Superior temporal gyrus (tissue), 1 donor: ENCODE data around the gene OGFOD3.

Experiments used
- DNase-seq: peaks from one replicate; pipeline ENCODE4 v3.0.0-alpha.2; 2016; ENCODE audit errors: extremely low spot score

Gene OGFOD3

DNA sequence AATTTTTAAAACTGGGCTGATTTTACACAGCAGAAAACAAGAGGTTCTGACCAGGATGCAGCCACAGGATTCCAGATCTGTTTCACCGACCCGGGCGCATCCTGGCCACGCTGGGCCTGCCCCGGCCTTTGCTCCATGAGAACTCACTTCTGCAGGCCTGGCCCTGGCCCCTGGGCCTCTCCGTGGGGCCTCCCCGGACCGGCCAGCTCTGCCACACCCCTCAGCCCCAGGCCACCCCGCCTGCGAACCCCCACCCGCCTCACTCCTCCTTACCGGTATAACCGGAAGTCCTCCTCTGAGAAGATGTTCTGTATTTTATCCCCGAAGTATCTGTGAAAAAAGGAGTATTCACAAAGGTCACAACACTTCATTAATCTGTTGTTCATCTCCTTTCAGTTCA is 13.3 kb downstream of the OGFOD3 start:
- no peak for DNase-seq

DNA sequence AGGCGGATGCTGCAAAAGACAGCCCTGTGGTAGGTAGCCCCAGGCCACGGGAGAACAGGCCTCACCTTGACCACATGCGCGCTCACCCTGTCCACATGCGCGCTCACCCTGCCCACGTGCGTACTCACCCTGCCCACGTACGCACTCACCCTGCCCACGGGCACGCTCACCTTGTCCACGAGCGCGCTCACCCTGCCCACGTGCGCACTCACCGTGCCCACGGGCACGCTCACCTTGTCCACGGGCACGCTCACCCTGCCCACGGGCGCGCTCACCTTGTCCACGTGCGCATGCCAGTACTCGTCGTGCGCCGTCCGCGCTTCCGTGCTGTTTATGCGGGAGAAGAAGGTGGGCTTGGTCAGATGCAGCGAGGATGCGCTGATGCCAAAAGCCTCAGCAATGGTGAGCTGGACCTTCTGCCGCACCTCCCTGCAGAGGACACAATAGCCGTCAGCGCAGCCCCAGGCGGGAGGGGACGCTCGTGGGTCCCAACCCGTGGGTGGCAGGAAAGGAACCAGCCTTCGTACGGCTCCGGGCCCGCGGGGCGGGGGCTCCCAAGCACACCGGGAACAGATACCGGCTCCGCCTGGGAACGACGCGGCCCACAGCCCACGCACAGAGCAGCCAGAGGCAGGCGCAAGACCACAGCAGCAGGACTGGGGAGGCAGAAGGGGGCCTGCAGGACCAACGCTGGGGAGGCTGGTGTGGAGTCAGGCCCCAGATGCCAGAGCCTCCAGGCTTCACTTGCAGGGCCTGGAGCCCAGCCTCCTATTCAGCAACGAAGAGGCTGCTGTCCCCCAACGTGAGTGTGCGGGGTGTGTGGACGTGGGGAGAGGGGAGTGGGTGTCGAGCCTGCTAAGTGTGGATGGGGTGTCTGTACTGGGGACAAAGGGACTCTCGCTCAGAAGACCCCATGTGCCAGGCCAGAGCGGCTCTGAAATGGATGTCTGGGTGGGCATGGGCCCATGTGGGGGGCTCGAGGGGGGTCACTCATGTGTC is 14.4 kb downstream of the OGFOD3 start:
- no peak for DNase-seq

DNA sequence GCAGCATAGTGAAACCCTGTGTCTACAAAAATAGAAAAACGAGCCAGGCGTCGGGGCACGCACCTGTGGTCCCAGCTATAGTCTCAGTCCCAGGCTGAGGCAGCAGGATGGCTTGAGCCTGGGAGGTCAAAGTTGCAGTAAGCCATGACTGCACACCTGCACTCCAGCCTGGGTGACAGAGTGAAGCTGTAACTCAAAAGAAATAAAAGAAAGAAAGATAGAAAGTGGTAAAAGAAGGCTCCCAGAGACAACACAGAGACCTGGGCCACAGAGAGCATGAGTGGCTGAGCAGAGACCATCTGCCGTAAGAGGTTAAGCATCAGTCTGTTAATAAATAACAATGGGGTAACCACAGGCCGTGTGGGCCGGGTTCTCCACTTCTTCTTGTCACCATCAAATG is 15.5 kb downstream of the OGFOD3 start:
- no peak for DNase-seq

DNA sequence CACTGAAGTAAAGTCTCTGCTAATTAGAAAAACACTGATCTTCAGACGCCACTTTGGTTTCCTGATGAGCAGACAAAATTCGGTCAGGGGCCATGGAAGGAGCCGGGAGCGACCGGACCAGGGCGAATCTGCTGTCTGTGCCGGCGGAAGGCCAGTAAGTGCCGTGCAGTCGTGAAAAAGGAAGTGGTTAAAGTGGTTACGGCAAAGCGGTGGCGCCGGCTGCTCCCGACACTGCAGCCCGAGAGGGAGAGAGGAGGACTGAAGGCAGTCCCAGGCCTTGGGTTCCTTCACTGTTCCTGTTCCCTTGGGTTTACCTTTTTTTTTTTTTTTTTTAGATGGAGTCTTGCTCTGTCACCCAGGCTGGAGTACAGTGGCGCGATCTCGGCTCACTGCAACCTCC is 17.6 kb downstream of the OGFOD3 start:
- no peak for DNase-seq

DNA sequence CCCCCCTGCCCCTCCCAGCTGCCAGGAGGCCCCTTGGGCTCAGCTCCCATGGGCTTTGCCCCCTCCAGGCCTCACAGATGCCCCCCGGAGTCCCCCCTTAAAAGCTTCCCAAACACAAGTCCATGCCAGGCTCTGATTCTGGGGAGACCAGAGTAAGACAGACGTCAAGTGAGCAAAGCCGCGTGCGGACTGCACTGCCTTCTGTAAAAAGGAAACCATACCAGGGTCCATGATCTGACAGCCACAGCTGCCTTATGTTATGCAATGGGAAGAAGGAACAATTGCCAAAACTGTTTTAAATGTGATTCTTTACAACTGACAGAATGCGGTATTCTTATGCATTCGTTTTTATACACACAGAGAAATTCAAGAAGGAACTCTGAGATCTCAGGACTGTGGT is 18.2 kb downstream of the OGFOD3 start:
- no peak for DNase-seq

DNA sequence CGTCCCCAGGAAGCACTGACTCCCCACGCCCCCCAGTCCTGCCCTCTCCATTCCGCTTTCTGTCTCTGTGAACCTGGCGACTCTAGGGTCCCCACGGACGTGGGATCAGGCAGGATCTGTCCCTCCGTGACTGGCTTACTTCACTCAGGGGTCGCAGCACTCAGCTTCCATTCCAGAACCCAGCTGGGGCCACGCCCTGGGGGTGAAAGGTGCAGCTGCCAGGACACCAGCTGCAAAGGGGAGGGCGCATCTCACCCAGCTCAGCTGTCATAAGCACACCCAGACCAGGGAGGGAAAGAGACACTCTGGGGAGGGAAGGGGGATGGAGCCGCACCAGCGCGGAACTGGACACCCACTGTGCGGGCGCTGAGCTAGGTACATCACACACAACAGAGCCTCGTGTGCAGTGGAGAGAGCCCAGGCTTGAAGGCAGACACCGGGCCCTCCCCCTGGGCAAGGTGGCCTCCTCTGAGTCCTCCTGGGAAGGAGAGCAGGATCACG is 18.7 kb downstream of the OGFOD3 start:
- DNase-seq, result no peak

DNA sequence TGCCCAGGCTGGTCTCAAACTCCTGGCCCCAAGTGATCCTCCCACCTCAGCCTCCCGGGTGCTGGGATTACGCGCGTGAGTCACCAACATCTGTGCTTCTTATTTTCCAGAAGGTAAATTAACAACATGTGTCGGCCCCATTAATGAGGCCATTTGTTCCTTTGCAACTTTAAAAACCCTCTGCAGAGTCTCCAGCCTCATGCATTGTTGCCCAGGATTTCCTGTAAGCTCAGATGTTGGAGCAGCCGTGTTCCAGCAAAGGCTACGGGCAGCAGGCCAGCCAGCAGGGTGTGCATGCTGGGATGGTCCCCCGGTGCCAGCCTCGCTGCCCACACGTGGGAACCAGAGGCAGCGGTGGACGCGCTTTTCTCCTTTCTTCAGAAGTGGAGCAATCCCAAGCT is 19.3 kb downstream of the OGFOD3 start:
- peak; percentile 43 for DNase-seq

DNA sequence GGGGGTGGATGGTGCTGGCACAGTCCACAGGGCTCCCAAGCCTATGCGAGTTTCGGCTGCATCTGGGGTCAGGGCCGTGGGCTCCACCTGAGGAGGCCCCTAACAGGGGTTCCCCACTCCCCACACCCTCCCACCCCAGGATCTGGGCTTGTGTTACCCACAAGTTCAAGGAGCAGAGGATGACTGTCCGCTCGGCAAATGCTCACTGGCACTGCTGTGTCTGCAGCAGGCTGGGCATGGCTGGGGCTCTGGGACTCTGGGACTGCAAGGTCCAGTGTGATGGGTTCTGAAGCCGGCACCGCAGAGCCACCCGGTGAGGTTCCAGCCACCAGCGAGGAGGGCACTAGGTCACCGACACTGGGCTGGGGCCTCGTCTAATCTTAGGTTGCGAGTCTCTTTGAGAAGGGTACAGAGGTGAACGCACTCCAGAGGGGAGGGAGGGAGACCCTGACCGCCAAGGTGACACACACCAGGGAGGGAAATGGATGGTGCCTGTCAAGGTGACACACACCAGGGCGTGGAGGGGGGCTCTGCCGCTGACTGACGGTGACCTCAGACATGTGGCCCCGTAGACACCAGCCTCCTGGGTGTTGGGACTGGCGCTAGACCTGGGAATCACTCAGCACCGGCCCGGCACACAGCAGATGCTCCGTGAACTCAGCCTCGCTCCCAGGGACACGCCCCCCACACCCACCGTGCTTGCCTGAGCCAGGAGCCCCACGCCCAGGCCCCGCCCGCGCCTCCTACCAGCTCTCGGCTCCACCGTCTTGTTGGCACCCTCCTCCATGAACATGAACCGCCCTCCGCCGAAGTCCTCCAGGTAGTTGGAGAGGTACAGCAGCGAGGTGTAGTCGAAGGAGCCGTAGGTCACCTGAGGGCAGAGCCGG is 20.7 kb downstream of the OGFOD3 start:
- no peak for DNase-seq

DNA sequence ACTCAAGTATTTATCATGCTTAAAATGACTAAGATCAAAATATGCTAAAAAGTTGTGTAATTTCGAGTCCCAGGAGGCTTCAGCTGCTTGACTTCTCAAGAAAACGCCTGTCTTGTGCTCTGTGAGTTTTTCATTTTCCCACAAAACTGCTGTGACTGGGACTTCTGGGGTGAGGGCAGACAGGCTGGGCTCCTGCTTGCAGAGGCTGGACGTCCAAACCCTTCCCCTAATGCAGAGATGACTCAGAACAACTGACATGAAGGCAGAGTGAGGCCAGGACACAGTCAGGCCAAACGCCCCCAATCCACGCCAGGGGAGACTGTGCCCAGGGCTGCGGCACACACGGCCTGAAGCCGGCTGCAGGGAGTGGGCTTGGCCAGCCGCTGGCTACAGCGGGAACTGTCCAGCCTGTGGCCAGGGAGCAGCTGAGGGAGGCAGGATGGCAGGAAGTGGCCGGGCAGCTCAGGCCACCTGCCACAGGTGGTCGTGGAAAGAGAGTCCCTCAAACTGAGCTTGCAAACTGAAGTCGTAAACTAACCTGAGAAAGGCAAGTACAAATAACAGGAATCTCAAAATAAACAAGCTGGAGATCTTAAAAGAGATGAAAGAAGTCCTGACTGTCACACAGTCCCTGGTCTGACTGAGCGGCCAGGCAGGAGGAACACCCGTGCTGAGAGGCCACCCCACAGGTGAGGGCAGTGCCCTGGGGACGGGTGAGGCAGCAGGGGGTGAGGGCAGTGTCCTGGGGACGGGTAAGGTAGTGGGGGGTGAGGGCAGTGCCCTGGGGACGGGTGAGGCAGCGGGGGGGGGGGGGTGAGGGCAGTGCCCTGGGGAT is 21.6 kb downstream of the OGFOD3 start:
- no peak for DNase-seq

DNA sequence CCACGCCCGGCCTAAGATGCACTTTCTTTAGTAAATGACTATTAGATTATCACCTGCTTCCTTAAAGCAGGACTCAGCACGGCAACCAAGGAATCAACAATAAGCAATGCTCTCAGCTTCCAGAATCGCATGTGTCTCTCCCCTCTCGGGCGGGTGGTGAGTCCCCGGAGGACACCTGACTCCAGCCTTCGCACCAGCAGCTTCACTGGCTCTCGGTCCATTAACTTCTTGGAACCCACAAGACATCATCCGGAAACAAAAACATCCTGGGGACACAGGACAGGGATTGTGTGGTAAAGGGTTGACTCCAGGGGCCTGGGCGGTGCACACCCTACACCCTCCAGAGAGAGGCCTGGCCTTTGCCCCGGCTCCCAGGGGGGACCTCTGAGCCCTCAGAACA is 24.1 kb downstream of the OGFOD3 start:
- no peak for DNase-seq

DNA sequence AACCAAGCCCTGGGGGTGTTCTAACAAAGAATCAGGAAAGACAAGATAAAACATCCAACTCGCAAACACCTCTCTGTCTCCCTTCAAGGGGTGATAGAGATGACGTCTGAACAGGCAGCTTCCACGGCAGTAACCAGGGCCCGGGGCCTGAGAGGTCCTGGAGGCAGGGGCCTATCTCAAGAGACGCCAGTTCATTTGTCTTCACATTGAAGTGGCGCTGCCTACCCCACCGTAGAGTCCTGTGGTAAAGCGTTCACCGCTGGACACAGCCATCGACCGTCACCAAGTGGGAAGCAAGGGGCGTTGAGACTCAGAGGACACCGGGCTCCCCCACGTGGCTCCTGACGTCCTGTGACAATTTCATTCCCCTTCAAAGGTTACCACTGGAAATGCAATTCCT is 25.4 kb downstream of the OGFOD3 start:
- DNase-seq, result no peak

DNA sequence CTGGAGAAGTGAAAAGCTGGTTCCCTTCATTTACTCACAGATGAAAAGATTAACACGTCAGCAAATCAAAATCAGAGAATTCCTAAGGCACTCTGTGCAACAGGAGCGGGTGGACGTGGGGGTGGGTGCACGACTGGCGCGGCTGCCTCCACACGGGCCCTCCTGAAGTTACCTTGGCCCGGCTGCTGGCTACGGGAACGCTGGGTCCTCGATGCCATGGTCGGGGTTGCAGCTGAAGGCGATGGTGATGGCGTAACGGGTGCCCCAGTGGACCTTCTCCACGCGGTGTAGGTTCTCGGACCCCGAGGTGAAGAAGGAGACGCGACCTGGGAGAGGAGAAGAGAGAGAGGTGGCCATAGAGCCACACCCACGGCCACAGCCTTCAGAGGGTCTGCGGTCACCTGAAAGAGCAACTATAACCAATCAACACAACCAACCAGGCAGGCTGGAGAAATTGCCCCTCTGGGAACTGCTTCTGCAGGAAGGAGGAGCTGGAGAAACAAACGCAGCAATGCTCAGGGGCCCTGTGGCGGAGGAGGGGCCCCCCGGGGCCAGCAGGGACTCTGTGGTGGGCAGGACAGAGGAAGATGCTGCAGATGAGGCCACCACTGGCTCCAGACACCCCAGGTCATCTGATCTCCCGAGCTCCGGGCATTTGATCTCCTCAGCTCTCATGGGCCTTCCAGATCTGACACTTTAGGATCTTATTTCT is 26.0 kb downstream of the OGFOD3 start:
- DNase-seq, result no peak

DNA sequence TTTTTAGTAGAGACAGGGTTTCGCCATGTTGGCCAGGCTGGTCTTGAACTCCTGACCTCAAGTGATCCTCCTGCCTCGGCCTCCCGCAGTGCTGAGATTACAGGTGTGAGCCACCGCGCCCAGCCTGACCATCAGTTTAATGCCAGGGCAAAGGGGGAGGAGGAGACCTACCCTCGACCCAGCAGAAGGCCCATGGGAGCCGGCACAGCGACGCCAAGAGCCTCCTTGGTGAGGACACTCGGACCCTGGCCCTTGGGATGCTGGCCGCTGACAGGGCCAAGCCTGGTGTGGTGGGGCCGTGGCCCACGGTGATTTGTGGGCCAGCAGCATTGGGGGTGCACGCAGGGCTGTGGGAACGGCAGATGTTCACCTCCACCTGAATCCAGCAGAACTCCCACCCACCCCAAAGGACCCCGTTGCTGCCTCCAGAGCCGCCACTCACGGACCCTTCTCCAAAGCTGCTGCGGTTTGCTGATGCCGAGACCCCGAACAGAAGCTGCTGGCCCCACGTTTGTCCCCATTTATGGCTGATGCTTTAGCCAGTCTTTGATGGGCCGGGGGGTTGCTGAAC is 26.8 kb downstream of the OGFOD3 start:
- DNase-seq, result no peak

DNA sequence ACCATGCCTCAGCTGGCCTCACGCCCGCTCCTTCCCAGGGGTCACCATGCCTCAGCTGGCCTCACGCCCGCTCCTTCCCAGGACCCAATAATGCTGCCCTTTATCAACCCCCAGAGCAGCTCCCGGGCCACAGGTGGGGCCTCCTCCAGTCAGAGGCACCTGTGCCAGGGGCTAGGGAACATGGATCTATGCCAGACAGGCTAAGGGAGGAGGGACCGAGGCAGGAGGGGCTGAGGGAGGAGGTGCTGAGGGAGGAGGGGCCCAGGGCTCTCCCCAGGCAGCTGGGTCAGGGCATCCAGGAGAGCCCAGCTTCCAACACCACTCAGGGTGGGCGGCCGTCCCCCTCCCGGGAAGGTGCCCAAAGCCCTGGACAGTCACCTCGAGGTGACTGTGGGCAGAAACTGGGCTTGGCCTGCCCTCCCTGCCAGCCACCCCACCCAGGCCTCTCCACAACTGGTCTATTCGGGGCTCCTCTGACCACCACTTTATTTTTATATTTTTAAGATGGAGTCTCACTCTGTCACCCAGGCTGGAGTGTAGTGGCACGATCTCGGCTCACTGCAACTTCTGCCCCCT is 27.4 kb downstream of the OGFOD3 start:
- DNase-seq, result no peak

DNA sequence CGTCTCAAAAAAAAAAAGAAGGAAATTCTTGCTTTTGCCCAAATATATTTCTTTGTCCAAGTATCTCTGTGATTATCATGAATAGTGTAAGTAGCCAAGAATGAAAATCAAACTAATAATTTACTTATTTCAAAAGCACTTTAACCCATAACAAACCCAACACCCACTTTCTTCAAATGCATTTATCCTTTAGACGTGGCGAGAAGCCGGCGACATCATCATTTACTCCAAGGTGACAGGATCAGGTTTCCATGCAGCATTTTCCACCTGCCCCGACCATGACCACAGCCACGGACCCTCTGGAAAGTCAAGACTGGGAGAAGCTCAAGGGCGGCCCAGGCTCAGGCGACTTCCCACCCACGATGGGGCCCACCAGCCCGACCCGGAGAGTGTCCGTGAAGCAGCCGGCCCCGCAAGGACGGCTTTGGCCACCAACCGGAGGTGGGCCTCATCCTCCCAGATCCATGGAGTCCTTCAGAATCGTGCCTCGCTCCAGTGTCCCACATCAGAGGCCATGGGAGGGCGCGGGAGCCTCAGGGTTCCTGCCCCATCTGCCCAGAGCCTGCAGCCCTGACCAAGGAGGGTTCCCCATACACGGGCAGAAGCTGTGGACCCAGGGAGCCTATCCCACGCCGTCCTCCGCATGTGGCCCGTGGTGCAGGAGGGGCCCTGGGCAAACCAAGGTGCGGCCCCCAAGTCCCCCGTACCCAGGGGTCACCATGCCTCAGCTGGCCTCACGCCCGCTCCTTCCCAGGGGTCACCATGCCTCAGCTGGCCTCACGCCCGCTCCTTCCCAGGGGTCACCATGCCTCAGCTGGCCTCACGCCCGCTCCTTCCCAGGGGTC is 28.1 kb downstream of the OGFOD3 start:
- no peak for DNase-seq

DNA sequence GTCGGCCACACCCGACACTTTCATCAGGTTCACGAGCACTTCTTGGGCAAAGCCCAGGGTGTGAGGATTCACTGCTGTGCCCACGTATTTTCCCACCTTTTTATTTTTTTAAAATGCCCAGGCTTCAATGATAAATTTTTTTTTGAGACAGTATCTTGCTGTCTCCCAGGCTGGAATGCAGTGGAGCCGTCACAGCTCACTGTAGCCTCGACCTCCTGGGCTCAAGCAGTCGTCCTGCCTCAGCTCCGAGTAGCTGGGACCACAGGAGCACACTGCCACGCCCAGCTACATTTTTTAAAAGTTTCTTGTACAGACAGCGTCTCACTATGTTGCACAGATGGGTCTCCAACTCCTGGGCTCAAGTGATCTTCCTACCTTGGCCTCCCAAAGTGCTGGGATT is 29.0 kb downstream of the OGFOD3 start:
- DNase-seq, result no peak

DNA sequence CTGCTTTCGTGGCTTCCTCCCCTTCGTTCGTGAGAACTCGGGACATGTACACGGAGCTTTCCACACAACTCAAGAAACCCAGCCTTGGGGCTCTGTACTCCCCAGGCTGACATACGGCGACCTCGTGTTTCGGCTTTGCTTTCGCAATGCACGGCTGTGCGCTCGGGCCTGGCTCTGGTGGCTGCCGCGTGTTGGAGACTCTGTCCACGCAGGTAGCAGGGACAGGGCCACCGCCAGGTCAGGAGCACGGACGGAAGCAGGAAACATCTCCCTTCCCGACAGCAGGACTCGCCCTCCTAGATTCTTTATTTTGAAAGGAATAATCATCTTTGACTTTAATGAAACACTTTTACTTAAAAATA is 29.5 kb downstream of the OGFOD3 start:
- no peak for DNase-seq

DNA sequence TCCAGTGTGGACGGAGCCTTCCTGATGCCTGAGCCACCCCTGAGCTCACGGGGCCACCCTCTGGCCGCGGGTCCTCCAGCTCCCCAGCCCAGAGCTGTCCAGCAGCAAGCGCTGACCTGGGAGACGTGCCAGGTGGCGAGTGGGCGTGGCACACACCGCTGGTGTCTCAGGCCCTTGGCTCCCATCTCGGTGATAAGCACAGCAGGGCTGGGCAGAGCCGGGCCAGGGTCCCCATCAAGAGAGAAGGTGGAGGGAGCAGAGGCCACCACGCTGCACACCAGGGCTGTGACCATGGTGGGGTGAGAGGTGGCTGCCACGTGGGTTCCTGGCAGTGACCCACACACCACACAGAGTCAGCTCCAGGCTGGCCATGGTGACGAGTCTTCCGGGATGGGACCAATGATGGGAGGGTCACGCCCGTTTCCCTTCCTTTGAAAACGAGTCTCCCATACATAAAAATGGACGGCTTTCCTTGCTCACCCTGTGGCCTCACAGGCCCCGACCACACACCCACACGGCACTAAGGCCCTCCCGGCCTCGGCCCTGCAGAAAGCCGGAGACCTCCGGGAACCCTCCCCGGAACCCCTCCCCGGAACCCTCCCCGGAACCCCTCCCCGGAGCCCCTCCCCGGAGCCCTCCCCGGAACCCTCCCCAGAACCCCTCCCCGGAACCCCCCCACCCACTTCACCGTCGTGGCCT is 30.0 kb downstream of the OGFOD3 start:
- DNase-seq, result no peak

DNA sequence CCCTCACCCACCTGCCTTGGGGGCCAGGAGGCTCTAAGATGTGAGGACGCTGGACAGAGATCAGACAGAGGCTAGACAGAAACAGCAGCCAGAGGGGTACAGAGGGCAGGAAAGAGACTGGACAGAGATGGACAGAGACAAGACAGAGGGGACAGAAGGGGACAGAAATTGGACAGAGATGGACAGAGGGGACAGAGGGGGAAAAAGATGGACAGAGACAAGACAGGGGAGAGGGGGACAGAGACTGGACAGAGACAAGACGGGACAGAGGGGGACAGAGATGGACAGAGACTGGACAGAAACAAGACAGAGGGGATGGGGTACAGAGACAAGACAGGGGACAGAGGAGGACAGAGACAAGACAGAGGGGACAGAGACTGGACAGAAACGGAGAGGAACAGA is 30.7 kb downstream of the OGFOD3 start:
- DNase-seq, result no peak
